Thoracic aorta (tissue), 2 donors: Measurements from ENCODE around the gene DAB2IP. TPM values are rescaled to one million over a fixed set of nuclear protein-coding genes. Genes with fewer than 3 reads are reported as not detected.
A peak's percentile ranks its signal among the peaks of the same experiment; 100 is the strongest.

Experiments
- ATAC-seq: fragments of 150-250 bp; one replicate; pipeline ENCODE4 v1.8.0; 2017; ENCODE audit warnings: low read depth; ENCODE audit not compliant: insufficient number of reproducible peaks, low FRiP score
- DNase-seq: peaks from one replicate; pipeline ENCODE4 v3.0.0-alpha.2; 2020; ENCODE audit warnings: low spot score
- H3K27ac ChIP-seq, 2 donors: fragments of 200-600 bp; sonication (generic); 1 replicate in 1 of 2; 2 replicates in 1 of 2; pipeline ENCODE4 v1.5.1; 2016; ENCODE audit warnings: mild to moderate bottlenecking in 2 of 2, moderate library complexity in 2 of 2
- H3K27me3 ChIP-seq: fragments of 200-600 bp; sonication (generic); replicated peaks from 2 replicates; pipeline ENCODE4 v1.6.0; 2016; ENCODE audit warnings: mild to moderate bottlenecking; ENCODE audit not compliant: insufficient read depth
- H3K36me3 ChIP-seq: fragments of 200-600 bp; sonication (generic); one replicate; pipeline ENCODE4 v1.5.1; 2016
- H3K4me1 ChIP-seq, 2 donors: fragments of 200-600 bp; sonication (generic); 1 replicate in 1 of 2; 2 replicates in 1 of 2; pipeline versions ENCODE4 v1.5.1 to v1.6.0; 2016; ENCODE audit warnings: low read depth in 2 of 2, mild to moderate bottlenecking in 1 of 2; ENCODE audit not compliant: control insufficient read depth in 1 of 2
- H3K4me3 ChIP-seq: fragments of 200-600 bp; sonication (generic); 2 replicates; pipeline ENCODE4 v1.5.1; 2016; ENCODE audit warnings: mild to moderate bottlenecking
- H3K9me3 ChIP-seq: fragments of 200-600 bp; sonication (generic); 2 replicates; pipeline ENCODE4 v1.5.1; 2016
- CTCF ChIP-seq: fragments of 200-600 bp; sonication (generic); IDR thresholded peaks from one replicate; pipeline ENCODE4 v1.5.1; 2019; ENCODE audit warnings: antibody characterized with exemption
- total RNA-seq, 2 donors: library from RNA; depleted of rRNA; stranded (reverse); fragments of >200 nt; gene quantifications; one replicate each; pipeline versions ENCODE4 v1.1.0 to v1.2.3, GENCODE V29; 2016

The DAB2IP gene
- 100 to 1,000 TPM in 1 of 2 donors, 10 to 100 TPM in 1; 87.4 to 104 TPM for total RNA-seq

GRCh38 chr9:121651295-121652020 is at the start of gene DAB2IP:
Gene DAB2IP (plus strand): TSS chr9:121651634. CDS start chr9:121651776, 142 bp downstream.
- Histone ChIP-seq H3K27me3 (no peaks in the 10 kb centered on the region), H3K4me1 (peaks cover 16 to 29% of the 10 kb centered on the region in 2 donors), H3K4me3 (peak within 1 kb of the TSS; percentile 82), H3K36me3 (no peaks in the 10 kb centered on the region), H3K9me3 (no peaks in the 10 kb centered on the region), H3K27ac (no peak within 1 kb of the TSS)
- no peak for TF ChIP-seq CTCF
- DNase-seq, result no peak
- peak; percentile 17 for ATAC-seq

- no peaks in the 10 kb centered on the region for H3K9me3 ChIP-seq
- H3K36me3 ChIP-seq, result no peaks in the 10 kb centered on the region
- H3K27me3 ChIP-seq, result no peaks in the 10 kb centered on the region
- DNase-seq, result no peak
- TF ChIP-seq CTCF, result no peak
- no peak for ATAC-seq
- no peak overlapping the region for H3K4me3 ChIP-seq
- peaks cover 17 to 49% of the 10 kb centered on the region in 2 donors for H3K4me1 ChIP-seq
- H3K27ac ChIP-seq, result no peak overlapping the region
Observed at GRCh38 chr9:121603028-121603427, 48.4 kb upstream of the DAB2IP start.

- ATAC-seq, result no peak
- Histone ChIP-seq H3K27me3 (no peaks in the 10 kb centered on the region), H3K4me3 (no peak overlapping the region), H3K27ac (no peak overlapping the region), H3K36me3 (no peaks in the 10 kb centered on the region), H3K9me3 (no peaks in the 10 kb centered on the region), H3K4me1 (peaks cover 17 to 61% of the 10 kb centered on the region in 2 donors)
- TF ChIP-seq CTCF, result no peak
- DNase-seq, result no peak
Observed at GRCh38 chr9:121604242-121604641, 47.2 kb upstream of the DAB2IP start.

GRCh38 chr9:121604654-121605053 is 46.8 kb upstream of the DAB2IP start:
- no peak overlapping the region for H3K4me3 ChIP-seq
- H3K27ac ChIP-seq, result no peak overlapping the region
- no peak for ATAC-seq
- TF ChIP-seq CTCF, result no peak
- H3K36me3 ChIP-seq, result no peaks in the 10 kb centered on the region
- no peaks in the 10 kb centered on the region for H3K27me3 ChIP-seq
- no peak for DNase-seq
- H3K9me3 ChIP-seq, result no peaks in the 10 kb centered on the region
- peaks cover 22 to 64% of the 10 kb centered on the region in 2 donors for H3K4me1 ChIP-seq

- peak overlapping the region; percentile 42 to 62 for H3K27ac ChIP-seq
- H3K4me1 ChIP-seq, result peaks cover 14 to 65% of the 10 kb centered on the region in 2 donors
- H3K9me3 ChIP-seq, result no peaks in the 10 kb centered on the region
- no peak for TF ChIP-seq CTCF
- H3K27me3 ChIP-seq, result no peaks in the 10 kb centered on the region
- peak; percentile 36 for DNase-seq
- H3K4me3 ChIP-seq, result peak overlapping the region; percentile 58
- no peaks in the 10 kb centered on the region for H3K36me3 ChIP-seq
- peak; percentile 68 for ATAC-seq
Observed at GRCh38 chr9:121607434-121608167, 43.8 kb upstream of the DAB2IP start.
